ENCODE results near the gene USP36.
"Not testable (repeated sequence)": the region's sequence is repeated elsewhere in the genome, so short reads cannot be mapped to it uniquely, and the experiment has no call there.

USP36 gene

GRCh38 chr17:78840780-78841611 lies at the start of gene USP36:
Gene USP36 (minus strand): TSS chr17:78840814. CDS start chr17:78836363, 4,451 bp downstream.
- DNase-seq (ENCODE audit: low read depth), result peak; percentile 99

- DNase-seq (ENCODE audit: low read depth), result not testable (repeated sequence)
Observed at GRCh38 chr17:78890096-78890495, 49.5 kb upstream of the USP36 start.

- no peak for DNase-seq (ENCODE audit: low read depth)
Observed at GRCh38 chr17:78889531-78889930, 48.9 kb upstream of the USP36 start.

- no peak for DNase-seq (ENCODE audit: low read depth)
Observed at GRCh38 chr17:78888941-78889518, 48.4 kb upstream of the USP36 start.

- DNase-seq (ENCODE audit: low read depth), result no peak
Observed at GRCh38 chr17:78886954-78887353, 46.3 kb upstream of the USP36 start.

- DNase-seq (ENCODE audit: low read depth), result no peak
Observed at GRCh38 chr17:78885956-78886355, 45.3 kb upstream of the USP36 start.

- no peak for DNase-seq (ENCODE audit: low read depth)
Observed at GRCh38 chr17:78884876-78885667, 44.5 kb upstream of the USP36 start.

GRCh38 chr17:78884148-78884825 lies 43.7 kb upstream of the USP36 start:
- DNase-seq (ENCODE audit: low read depth), result no peak

GRCh38 chr17:78883533-78884131 lies 43.0 kb upstream of the USP36 start:
- DNase-seq (ENCODE audit: low read depth), result no peak

- DNase-seq (ENCODE audit: low read depth), result no peak
Observed at GRCh38 chr17:78883089-78883532, 42.5 kb upstream of the USP36 start.

GRCh38 chr17:78882540-78883088 lies 42.0 kb upstream of the USP36 start:
- no peak for DNase-seq (ENCODE audit: low read depth)

- no peak for DNase-seq (ENCODE audit: low read depth)
Observed at GRCh38 chr17:78879635-78880186, 39.1 kb upstream of the USP36 start.

- no peak for DNase-seq (ENCODE audit: low read depth)
Observed at GRCh38 chr17:78878871-78879527, 38.4 kb upstream of the USP36 start.

- DNase-seq (ENCODE audit: low read depth), result no peak
Observed at GRCh38 chr17:78878261-78878660, 37.6 kb upstream of the USP36 start.

GRCh38 chr17:78876954-78877517 lies 36.4 kb upstream of the USP36 start:
- not testable (repeated sequence) for DNase-seq (ENCODE audit: low read depth)

GRCh38 chr17:78876094-78876597 lies 35.5 kb upstream of the USP36 start:
- no peak for DNase-seq (ENCODE audit: low read depth)

GRCh38 chr17:78875363-78876093 lies 34.9 kb upstream of the USP36 start:
- DNase-seq (ENCODE audit: low read depth), result no peak

- DNase-seq (ENCODE audit: low read depth), result no peak
Observed at GRCh38 chr17:78873519-78874340, 33.1 kb upstream of the USP36 start.

All from stimulated activated CD8-positive, alpha-beta memory T cell treated with anti-CD3 and anti-CD28 coated beads, Interleukin-15, amount 100 ng/mL, for 24 hours (primary cell).